Prostate gland (tissue), 2 donors: Measurements from ENCODE around the gene FBXW9.

Experiments used
- CTCF ChIP-seq, 4 experiments: fragments of 200-600 bp in 2 of 4; fragments of 450-650 bp in 2 of 4; sonication (generic) in 2 of 4; IDR thresholded peaks; 1 replicate in 3 of 4; 2 replicates in 1 of 4; pipeline ENCODE4 v1.5.1; 2016 to 2019; ENCODE audit warnings: antibody characterized with exemption in 4 of 4, mild to moderate bottlenecking in 2 of 4, moderate library complexity in 2 of 4
- POLR2A ChIP-seq: fragments of 450-650 bp; IDR thresholded peaks from one replicate; pipeline ENCODE4 v1.6.1; 2016; ENCODE audit warnings: antibody characterized with exemption, mild to moderate bottlenecking
- POLR2AphosphoS5 ChIP-seq: sonication (generic); formaldehyde crosslinking; IDR thresholded peaks from one replicate; pipeline ENCODE4 v1.6.1; 2017; ENCODE audit warnings: antibody characterized with exemption

- TF ChIP-seq CTCF (IDR thresholded peaks at IDR 0.05) (no peak), POLR2AphosphoS5 (no peak), POLR2A (no peak)
Measured at GRCh38 chr19:12695096-12695495, 1.3 kb downstream of the FBXW9 start.
